ENCODE data around the gene LRBA. TPM values are rescaled to one million over a fixed set of nuclear protein-coding genes. Genes with fewer than 3 reads are reported as not detected.
"Not testable (repeated sequence)": the region's sequence is repeated elsewhere in the genome, so short reads cannot be mapped to it uniquely, and the experiment has no call there.

Gene LRBA
- polyA plus RNA-seq, 5 donors: 39.8 to 58.2 (median 54.4) TPM

DNA sequence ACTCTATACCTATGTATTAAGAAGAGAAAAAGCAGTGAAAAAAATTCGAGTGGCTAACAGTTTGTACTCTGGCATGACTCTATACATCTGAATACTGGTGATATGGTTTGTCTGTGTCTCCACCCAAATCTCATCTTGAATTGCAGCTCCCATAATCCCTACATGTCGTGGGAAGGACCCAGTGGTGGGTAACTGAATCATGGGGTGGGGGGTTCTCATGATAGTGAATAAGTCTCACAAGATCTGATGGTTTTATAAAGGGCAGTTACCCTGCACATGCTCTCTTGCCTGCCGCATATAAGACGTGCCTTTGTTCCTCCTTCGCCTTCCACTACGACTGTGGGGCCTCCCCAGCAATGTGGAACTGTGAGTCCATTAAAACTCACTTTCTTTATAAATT, 70.4 kb downstream of the LRBA start:
- DNase-seq: no peak

GRCh38 chr4:150943818-150944217, 71.3 kb downstream of the LRBA start:
- DNase-seq: no peak

DNA sequence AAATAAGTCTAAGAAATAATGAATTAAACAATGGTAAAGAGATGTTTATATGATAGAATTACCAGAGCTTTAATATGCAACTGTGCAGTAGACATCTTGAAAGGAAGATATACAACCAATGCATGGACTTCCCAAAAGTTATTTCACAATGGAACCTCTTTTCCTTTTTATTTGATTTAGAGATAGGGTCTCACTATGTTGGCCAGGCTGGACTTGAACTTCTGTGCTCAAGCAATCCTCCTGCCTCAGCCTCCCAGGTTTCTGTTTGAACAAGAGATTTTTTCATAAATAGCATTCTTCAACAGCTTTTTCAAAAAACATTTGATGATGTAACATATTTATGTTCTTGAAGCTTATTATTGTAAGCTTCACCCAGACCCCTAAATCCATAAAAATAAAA, 72.0 kb downstream of the LRBA start:
- no peak for DNase-seq

DNA sequence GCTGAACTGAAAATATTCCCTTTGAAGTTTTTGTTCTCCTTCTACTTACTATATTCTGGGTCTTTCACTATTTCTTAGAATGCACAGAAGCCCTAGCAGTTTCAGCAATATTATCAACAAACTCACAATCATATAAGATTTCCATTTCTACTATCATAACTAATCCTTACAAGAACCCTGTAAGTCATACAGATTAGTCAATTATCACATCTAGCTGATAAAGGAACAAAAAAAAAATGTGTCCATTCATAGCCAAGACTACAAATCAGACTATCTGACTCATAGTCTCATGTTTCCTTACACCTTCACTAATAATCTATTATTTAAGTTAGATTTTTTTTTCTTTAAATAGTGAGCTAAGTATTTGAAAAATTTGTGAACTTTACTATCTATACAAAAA, 72.5 kb downstream of the LRBA start:
- no peak for DNase-seq

DNA sequence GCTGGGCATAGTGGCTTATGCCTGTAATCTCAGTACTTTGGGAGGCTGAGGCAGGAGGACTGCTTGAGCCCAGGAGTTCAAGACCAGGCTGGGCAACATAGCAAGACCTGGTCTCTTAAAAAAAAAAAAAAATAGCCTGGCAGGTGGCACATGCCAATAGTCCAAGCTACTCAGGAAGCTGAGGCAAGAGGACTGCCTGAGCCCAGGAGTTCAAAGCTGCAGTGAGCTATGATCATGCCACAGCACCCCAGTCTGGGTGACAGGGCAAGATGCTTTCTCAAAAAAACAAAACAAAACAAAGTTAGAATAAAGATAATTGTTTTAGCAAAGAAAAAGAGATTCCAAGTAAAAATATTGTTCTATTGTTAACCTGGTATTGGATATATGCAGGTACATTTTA, 75.0 kb downstream of the LRBA start:
- DNase-seq: no peak

DNA sequence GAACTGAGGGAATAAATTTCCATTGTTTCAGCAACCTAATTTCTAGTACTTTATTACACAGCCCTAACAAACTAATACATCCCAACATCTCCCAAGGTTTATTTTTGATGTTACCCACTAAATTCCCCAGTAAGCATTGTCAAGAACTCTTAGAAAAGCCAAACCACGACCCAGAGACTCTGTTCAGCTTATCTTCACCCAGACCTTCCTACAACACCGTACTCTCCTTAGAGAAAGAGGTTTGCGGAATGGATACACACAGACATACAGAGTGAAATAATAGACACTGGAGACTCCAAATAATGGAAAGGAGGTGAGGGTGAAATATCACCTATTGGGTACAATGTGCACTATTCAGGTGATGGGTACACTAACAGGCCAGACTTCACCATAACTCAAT, 75.6 kb downstream of the LRBA start:
- no peak for DNase-seq

GRCh38 chr4:150938873-150939499, 76.1 kb downstream of the LRBA start:
- no peak for DNase-seq

- no peak for DNase-seq
Measured at GRCh38 chr4:150938417-150938816, 76.7 kb downstream of the LRBA start.

DNA sequence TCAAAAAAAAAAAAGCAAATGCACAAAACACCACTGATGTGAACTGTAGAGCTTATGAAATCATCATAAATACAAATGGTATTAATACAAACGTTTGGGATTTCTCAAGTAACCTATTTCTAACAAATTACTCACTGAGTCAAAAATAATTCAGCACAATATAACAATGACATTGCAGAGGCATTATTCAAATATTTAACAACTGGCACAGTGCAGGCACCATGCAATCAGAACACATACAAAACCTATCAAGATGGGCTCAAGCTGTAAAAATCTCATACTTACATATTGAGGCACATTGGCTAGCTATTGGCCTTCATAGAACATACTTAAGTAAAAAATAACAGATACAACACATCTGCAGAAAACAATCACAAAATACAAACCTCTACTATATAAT, 81.1 kb downstream of the LRBA start:
- DNase-seq: no peak

DNA sequence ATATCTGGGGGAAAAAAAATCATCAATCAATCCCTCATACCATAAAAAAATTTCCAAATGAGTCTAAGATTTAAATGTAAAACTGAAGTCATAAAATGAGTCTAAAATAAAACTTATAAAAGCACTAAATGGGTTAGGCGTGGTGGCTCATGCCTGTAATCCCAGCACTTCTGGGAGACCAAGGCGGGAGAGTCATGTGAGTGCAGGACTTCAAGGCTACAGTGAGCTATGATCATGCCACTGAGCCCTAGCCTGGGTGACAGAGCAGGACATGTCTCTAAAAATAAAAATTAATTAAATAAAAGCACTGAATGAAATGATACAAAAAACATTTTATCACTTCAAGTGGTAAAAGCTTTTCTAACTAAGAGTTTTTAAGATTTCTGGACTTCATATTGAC, 83.3 kb downstream of the LRBA start:
- no peak for DNase-seq

- DNase-seq: no peak
Measured at GRCh38 chr4:150931005-150931404, 84.1 kb downstream of the LRBA start.

GRCh38 chr4:150923945-150924344, 91.1 kb downstream of the LRBA start:
- no peak for DNase-seq

DNA sequence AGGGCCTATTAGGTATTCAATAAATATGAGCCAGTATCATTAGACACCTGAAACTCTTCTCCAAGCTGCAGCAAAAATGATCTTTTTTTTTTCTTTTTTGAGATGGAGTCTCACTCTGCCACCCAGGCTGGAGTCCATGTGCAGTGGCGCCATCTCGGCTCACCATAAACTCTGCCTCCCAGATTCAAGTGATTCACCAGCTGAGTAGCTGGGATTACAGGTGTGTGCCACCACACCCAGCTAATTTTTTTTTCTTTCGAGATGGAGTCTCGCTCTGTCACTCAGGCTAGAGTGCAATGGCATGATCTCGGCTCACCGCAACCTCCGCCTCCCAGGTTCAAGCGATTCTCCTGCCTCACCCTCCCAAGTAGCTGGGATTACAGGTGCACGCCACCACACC, 93.6 kb downstream of the LRBA start:
- DNase-seq: not testable (repeated sequence)

GRCh38 chr4:150918562-150918961, 96.5 kb downstream of the LRBA start:
- not testable (repeated sequence) for DNase-seq

- DNase-seq: no peak
Measured at GRCh38 chr4:150911326-150911725, 103.8 kb downstream of the LRBA start.

DNA sequence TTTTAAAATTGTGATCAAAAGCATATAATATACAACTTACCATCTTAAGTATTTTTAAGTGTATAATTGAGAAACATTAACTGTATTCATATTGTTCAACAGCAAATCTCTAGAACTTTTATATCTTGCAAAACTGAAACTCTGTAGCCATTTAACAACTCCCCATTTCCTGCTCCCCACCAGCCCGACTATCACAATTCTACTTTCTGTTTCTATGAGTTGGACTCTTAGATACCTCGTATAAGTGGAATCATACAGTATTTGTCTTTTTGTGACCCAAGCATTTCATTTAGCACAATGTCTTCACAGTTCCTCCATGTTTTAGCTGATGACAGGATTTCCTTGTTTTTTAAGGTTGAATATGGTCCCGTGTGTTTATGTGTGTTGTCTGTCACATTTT, 106.0 kb downstream of the LRBA start:
- DNase-seq: no peak

- DNase-seq: no peak
Measured at GRCh38 chr4:150906987-150907633, 108.0 kb downstream of the LRBA start.

GRCh38 chr4:150904671-150905070, 110.4 kb downstream of the LRBA start:
- DNase-seq: peak; percentile 61 to 65

DNA sequence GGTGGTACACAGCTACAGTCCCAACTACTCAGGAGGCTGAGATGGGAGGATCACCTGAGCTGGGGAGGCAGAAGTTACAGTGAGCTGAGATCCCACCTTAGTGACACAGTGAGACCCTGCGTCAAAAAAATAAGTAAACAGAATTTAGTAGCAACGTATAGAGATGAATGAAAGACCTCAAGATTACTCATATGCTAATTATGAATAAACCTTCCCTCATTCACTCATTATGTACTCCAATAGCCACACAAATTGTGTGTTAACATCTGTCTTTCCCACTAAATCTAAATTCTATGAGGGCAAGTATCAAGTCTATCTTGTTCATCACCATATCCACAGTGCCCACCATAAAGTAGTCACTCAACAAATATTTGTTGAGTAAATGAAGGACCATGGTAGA, 111.5 kb downstream of the LRBA start:
- no peak for DNase-seq

DNA sequence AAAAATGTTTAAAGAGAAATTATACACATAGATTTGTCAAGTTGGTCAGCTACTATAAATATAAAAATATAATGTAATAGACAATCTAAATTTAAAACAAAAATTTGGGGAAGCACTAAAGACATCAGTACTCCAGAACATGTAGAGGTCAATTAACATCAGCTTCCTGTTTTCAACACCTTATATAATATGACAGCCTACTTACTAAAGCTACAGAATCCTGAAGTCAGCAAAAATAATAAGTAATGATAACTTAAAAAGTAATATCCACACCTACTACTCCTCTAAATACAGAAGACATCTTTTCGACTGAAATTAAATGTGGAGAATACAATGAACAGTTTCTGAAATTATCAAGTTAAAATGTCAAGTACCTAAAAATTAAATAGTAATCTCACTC, 118.6 kb downstream of the LRBA start:
- no peak for DNase-seq

DNA sequence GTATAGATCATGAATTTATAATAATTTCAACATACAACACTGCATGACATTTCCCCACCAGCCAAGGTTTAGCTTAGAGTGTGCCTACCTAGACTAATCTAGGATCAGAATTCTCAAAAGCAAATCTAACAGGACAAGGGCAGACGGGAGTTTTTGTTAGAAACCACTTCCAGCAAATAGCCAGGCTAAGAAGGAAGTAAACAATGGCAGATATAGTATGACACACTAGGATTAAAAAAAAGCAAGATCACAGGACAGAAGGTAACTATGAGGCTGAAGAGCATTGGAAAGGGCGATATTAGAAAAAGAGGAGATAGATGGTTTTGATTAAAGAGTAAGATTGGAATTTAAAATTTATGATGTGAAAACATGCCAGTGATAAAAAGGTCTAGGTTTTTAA, 124.8 kb downstream of the LRBA start:
- DNase-seq: no peak

GRCh38 chr4:150889306-150889705, 125.8 kb downstream of the LRBA start:
- DNase-seq: no peak

DNA sequence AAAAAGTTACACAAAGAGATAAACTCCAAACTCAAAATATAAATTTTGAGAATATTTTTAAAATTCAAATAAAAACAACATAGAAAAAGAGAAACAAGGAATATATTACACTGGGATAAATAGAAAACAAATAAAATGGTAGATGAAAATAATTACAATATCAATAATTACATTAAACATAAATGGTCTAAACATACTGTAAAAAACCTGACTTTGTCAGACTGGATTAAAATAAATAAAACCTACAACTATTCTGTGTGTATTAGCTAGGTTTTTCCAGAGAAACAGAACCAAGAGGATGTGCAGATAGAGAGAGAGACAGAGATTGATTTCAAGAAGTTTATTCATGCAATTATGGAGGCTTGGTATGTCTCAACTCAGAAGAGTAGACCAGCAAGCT, 126.5 kb downstream of the LRBA start:
- DNase-seq: no peak

DNA sequence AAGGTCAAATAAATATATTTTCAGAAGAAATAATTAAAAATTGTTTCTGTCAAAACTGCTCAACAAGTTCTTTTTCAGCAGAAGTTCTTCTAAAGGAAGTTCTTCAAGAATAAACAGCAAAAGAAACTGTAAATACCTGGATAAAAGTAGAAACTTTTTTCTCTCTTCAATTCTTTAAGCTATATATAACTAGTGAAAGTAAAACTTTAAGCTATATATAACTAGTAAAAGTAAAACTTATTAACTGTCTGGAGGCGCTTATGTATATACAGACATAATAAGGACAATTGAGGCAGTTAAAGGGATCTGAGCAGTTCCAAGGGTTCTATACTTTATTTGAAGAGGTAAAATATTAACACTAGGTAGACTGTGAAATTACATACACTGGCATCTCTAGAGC, 126.9 kb downstream of the LRBA start:
- no peak for DNase-seq
